Adipocyte (in vitro differentiated cells): ENCODE data around the gene SNX33.
"Not testable (repeated sequence)": the region's sequence is repeated elsewhere in the genome, so short reads cannot be mapped to it uniquely, and the experiment has no call there.

ENCODE experiments used
- DNase-seq: peaks from one replicate; pipeline ENCODE4 v3.0.0-alpha.2; 2015; ENCODE audit warnings: low read depth
- H3K27me3 ChIP-seq: replicated peaks from 2 replicates; pipeline ENCODE4 v1.7.0; 2013; ENCODE audit warnings: mild to moderate bottlenecking, low read length, moderate library complexity; ENCODE audit not compliant: control insufficient read depth, insufficient read depth
- H3K36me3 ChIP-seq: 2 replicates; pipeline ENCODE4 v1.7.0; 2013; ENCODE audit warnings: low read length, mild to moderate bottlenecking, moderate library complexity; ENCODE audit not compliant: control insufficient read depth, insufficient read depth, severe bottlenecking
- H3K4me1 ChIP-seq: 2 replicates; pipeline ENCODE4 v1.7.0; 2013; ENCODE audit warnings: mild to moderate bottlenecking, low read length, moderate library complexity; ENCODE audit not compliant: control insufficient read depth, insufficient read depth
- H3K4me3 ChIP-seq: 2 replicates; pipeline ENCODE4 v1.7.0; 2013; ENCODE audit warnings: mild to moderate bottlenecking, low read length, moderate library complexity
- H3K9ac ChIP-seq: 2 replicates; pipeline ENCODE4 v1.7.0; 2013; ENCODE audit warnings: mild to moderate bottlenecking, low read length, moderate library complexity
- H3K9me3 ChIP-seq: 2 replicates; pipeline ENCODE4 v1.7.0; 2013; ENCODE audit warnings: mild to moderate bottlenecking, low read length, moderate library complexity; ENCODE audit not compliant: control insufficient read depth

The SNX33 gene

GRCh38 chr15:75699517-75699916 is 51.8 kb downstream of the SNX33 start:
- H3K4me3 ChIP-seq, H3K36me3 ChIP-seq, H3K9ac ChIP-seq, H3K27me3 ChIP-seq, H3K9me3 ChIP-seq, DNase-seq: not testable (repeated sequence)
- peaks cover 24% of the 10 kb centered on the region for H3K4me1 ChIP-seq

DNA sequence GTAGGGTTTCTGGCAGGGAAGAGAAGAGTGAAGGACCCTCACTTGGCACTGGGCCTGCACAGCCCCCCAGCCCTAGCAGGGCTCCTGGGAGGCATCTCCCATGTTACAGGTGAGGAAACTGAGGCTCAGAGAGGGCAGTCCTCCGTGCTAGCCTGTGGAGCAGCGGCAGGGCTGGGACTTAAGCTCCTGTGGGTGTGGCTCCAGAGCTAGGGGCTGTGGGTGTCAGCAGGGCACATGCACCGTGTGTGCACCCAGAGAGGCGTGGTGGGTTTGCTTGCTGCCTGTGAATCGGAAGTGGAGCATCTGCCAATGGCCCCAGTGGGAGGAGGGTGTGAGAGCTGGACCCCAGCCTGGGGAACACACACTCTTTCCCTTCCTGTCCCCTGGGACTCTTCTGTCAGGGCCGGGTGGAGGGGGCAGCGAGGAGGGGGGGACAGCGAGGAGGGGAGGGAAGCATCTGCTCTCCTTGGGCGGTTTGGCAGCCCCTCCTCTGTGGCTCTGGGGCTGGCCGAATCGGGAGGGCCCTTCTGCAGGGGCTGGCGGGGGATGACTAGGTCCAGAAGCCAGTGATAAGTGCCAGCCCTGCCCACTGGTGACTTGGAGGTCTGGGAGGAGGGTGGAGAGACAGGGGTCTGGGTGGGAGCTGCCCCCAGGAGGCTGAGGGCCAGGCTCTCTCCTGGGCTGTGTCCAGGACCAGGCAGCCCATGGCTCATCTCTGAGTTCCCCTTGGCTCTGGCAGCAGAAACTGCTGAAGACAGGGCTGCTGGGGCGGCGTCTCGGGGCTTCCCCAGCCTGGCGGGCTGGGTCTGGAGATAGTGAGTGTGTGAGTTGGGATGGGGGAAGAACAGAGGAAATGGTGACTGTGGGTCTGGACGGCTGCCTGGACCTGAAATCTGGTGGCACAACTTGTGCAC is 52.5 kb downstream of the SNX33 start:
- H3K36me3 ChIP-seq, H3K4me3 ChIP-seq, H3K9me3 ChIP-seq, H3K27me3 ChIP-seq, H3K9ac ChIP-seq: not testable (repeated sequence)
- peaks cover 21% of the 10 kb centered on the region for H3K4me1 ChIP-seq
- DNase-seq = peak; percentile 70

DNA sequence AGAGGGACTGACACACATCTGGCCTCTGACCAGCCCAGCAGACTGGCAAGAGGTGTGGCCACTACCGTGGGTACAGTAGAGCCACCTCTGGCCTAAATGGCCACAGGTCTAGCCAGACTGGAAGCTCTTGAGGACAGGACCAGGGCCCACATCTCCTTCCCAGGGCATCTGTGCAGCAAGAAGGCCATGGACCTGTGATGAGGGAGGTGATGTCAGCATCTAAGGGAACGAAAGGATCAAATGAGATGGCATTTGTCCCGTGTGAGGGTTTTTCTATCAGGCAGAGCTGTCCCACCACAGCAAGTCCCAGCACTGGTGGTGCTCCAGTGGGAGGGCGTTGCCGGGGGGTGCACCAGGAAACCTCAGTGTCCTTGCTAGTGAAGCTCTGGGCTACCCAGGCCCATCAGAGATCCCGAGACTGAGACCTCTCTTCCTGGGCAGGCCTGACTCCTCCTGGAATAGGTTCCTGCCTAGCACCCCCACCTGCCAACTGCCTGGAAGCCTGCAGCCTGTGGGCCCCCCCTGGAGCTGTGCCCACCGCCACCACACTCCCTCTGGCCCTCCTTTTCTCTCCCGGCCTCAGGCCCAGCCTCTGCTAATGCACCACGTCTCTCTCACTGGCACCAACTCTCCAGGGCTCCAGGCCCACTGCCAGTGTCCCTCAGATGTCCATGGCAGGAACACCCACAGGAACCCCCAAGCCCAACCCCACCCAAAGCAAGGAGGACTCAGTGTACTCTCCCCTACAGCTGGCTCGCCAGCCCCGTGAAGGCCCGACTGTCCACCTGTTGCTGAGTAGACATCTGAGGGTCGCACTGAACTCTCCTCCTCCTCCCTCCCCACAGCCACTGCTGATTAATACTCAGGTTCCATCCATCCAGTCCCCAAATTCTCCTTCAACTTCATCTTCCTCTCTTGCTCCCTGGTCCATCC is 53.6 kb downstream of the SNX33 start:
- not testable (repeated sequence) for DNase-seq, H3K9ac ChIP-seq, H3K27me3 ChIP-seq, H3K36me3 ChIP-seq, H3K9me3 ChIP-seq, H3K4me3 ChIP-seq
- H3K4me1 ChIP-seq = peaks cover 27% of the 10 kb centered on the region

DNA sequence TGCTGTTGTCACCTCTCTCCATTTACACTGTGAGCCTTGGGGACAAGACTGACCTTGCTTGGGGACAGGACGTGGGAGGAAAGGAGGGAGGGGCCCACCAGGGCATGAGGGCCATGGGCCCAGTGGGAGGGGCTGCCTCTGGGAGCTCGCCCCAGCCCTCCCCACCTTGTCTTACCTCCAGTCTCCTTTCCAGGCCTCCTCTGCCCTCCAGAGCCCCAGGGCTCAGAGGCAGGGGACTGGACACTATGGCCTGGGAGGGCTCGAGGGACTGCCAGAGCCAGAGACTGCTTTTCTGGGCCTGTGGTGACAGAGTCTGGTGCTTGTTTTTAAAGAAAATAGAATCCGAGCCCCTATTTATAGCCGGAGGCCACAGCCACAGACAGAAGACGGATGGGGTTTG is 54.7 kb downstream of the SNX33 start:
- peaks cover 31% of the 10 kb centered on the region for H3K4me1 ChIP-seq
- no peaks in the 10 kb centered on the region for H3K27me3 ChIP-seq
- no peaks in the 10 kb centered on the region for H3K9me3 ChIP-seq
- no peak overlapping the region for H3K4me3 ChIP-seq
- H3K9ac ChIP-seq = no peak overlapping the region
- H3K36me3 ChIP-seq = no peaks in the 10 kb centered on the region
- DNase-seq = no peak

DNA sequence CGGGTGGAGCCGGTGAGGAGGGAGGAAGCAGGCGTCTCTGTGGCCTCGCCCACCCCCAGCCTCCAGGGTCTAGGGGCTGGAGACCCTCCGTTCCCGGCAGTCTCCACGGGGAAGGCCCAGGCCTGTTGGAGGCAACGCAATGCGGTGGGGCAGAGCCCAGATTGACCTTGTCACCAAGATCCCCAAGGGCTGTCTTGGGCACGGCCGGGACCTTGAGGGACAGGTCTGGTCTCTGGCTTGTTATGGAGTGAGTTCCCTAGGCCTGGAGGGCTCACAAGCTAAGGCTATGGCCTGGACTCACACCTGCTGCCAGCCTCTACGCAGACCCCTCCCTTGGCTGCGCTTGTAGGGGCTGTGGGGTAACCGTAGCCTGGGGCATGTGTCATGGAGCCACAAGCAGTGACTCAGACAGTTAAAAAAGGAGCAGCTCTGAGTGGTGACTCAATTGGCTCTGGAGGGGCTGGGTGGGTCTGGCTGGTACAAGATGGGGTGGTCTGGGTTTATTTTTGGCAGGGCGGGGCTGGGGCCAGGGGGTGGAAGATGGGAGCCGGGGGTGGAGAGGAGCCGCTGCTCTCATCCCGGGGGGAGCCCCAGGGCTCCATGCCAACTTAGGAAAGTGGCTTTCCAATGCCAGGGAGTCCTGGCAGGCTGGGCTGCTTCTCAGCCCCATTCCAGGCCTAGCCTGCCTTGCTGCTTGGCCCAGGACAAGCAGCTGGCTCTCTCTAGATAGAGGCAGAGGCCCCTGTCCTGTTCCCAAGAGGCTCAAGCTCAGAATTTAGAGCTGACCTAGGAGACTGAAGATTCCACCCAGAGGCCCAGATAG is 55.9 kb downstream of the SNX33 start:
- not testable (repeated sequence) for H3K36me3 ChIP-seq, H3K9me3 ChIP-seq, H3K27me3 ChIP-seq, DNase-seq, H3K4me3 ChIP-seq
- Histone ChIP-seq H3K4me1 (peaks cover 31% of the 10 kb centered on the region), H3K9ac (peak overlapping the region; percentile 40)

GRCh38 chr15:75704263-75704615 is 56.5 kb downstream of the SNX33 start:
- Histone ChIP-seq H3K9ac (peak overlapping the region; percentile 40), H3K9me3 (no peaks in the 10 kb centered on the region), H3K4me1 (peaks cover 31% of the 10 kb centered on the region), H3K36me3 (no peaks in the 10 kb centered on the region), H3K27me3 (no peaks in the 10 kb centered on the region), H3K4me3 (no peak overlapping the region)
- DNase-seq = no peak

DNA sequence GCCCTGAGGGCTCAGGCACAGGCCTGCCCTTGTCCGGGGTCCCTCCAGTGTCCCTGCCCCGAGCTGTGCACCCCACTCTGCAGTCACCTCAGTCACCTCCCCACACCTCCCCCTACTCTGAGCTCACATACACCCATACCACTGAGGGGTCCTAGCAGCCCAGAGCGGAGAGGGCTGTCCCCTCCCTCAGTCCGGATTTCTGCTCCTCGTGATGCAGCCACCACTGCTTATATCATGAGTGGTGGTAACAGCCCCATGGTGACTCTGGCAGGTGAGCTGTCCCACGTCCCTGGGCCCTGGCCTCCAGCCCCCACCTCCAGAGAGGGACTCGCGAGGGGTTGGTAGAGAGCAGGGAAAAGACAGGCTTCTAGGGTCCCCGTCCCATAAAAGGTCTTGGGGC is 56.9 kb downstream of the SNX33 start:
- peak overlapping the region; percentile 40 for H3K9ac ChIP-seq
- H3K27me3 ChIP-seq = no peaks in the 10 kb centered on the region
- no peaks in the 10 kb centered on the region for H3K36me3 ChIP-seq
- no peak for DNase-seq
- peaks cover 31% of the 10 kb centered on the region for H3K4me1 ChIP-seq
- no peak overlapping the region for H3K4me3 ChIP-seq
- H3K9me3 ChIP-seq = no peaks in the 10 kb centered on the region

GRCh38 chr15:75705375-75705774 is 57.7 kb downstream of the SNX33 start:
- not testable (repeated sequence) for DNase-seq, H3K9ac ChIP-seq, H3K4me3 ChIP-seq, H3K27me3 ChIP-seq, H3K36me3 ChIP-seq, H3K9me3 ChIP-seq
- H3K4me1 ChIP-seq = peaks cover 28% of the 10 kb centered on the region

- Histone ChIP-seq H3K4me3 (no peak overlapping the region), H3K4me1 (peaks cover 21% of the 10 kb centered on the region), H3K27me3 (no peaks in the 10 kb centered on the region), H3K9me3 (no peaks in the 10 kb centered on the region), H3K9ac (peak overlapping the region; percentile 34), H3K36me3 (no peaks in the 10 kb centered on the region)
- DNase-seq = no peak
These were observed 58.4 kb downstream of the SNX33 start for GRCh38 chr15:75705854-75706681.

- Histone ChIP-seq H3K36me3 (no peaks in the 10 kb centered on the region), H3K27me3 (no peaks in the 10 kb centered on the region), H3K9me3 (no peaks in the 10 kb centered on the region), H3K4me3 (no peak overlapping the region), H3K9ac (no peak overlapping the region), H3K4me1 (peaks cover 19% of the 10 kb centered on the region)
- no peak for DNase-seq
These were observed 58.9 kb downstream of the SNX33 start for GRCh38 chr15:75706682-75706954.
